Loucy (cell line): ENCODE data around the gene PRUNE2.

ENCODE experiments used
- H2AFZ ChIP-seq: fragments of 200-600 bp; sonication (generic); 2 replicates; pipeline ENCODE4 v1.6.0; 2016; ENCODE audit warnings: antibody characterized with exemption, mild to moderate bottlenecking, low read length, moderate library complexity
- H3F3A ChIP-seq: fragments of 200-600 bp; 2 replicates; pipeline ENCODE4 v1.6.0; 2016; ENCODE audit warnings: antibody characterized with exemption, low read depth, mild to moderate bottlenecking
- H3K27me3 ChIP-seq: fragments of 200-600 bp; sonication (generic); 2 replicates; pipeline ENCODE4 v1.6.1; 2014; ENCODE audit warnings: low read length, mild to moderate bottlenecking; ENCODE audit not compliant: insufficient read depth, poor library complexity, severe bottlenecking
- H3K36me3 ChIP-seq: fragments of 200-600 bp; sonication (generic); 2 replicates; pipeline ENCODE4 v1.6.1; 2016; ENCODE audit warnings: low read length; ENCODE audit not compliant: insufficient read depth
- H3K4me1 ChIP-seq: fragments of 200-600 bp; sonication (generic); 2 replicates; pipeline ENCODE4 v1.5.1; 2014; ENCODE audit warnings: low read length, mild to moderate bottlenecking; ENCODE audit not compliant: insufficient read depth, poor library complexity, severe bottlenecking
- H3K4me2 ChIP-seq: fragments of 200-600 bp; sonication (generic); 2 replicates; pipeline ENCODE4 v1.6.0; 2014; ENCODE audit warnings: antibody characterized with exemption, low read length, low read depth, mild to moderate bottlenecking; ENCODE audit not compliant: poor library complexity, severe bottlenecking
- H3K4me3 ChIP-seq: fragments of 200-600 bp; sonication (generic); 2 replicates; pipeline ENCODE4 v1.5.1; 2014; ENCODE audit warnings: low read length, mild to moderate bottlenecking, mixed read lengths; ENCODE audit not compliant: poor library complexity, severe bottlenecking
- H3K79me2 ChIP-seq: fragments of 200-600 bp; sonication (generic); 2 replicates; pipeline ENCODE4 v1.6.1; 2014; ENCODE audit warnings: low read length; ENCODE audit not compliant: insufficient read depth
- H3K9ac ChIP-seq: fragments of 200-600 bp; sonication (generic); 2 replicates; pipeline ENCODE4 v1.6.0; 2014; ENCODE audit warnings: mild to moderate bottlenecking, low read depth, low read length, moderate library complexity; ENCODE audit not compliant: poor library complexity, severe bottlenecking
- H3K9me2 ChIP-seq: fragments of 200-600 bp; sonication (generic); replicated peaks from 2 replicates; pipeline ENCODE4 v1.6.1; 2016; ENCODE audit warnings: low read depth, low read length, mixed read lengths
- H3K9me3 ChIP-seq: fragments of 200-600 bp; sonication (generic); 2 replicates; pipeline ENCODE4 v1.6.1; 2014; ENCODE audit warnings: mild to moderate bottlenecking, antibody characterized with exemption, low read length, low read depth; ENCODE audit not compliant: insufficient read depth
- H4K20me1 ChIP-seq: fragments of 200-600 bp; sonication (generic); 2 replicates; pipeline ENCODE4 v1.6.0; 2014; ENCODE audit warnings: antibody characterized with exemption, low read length, mild to moderate bottlenecking; ENCODE audit not compliant: insufficient read depth, poor library complexity, severe bottlenecking
- EZH2phosphoT487 ChIP-seq: fragments of 200-600 bp; IDR thresholded peaks from 2 replicates; pipeline ENCODE4 v1.6.1; 2018; ENCODE audit warnings: antibody characterized with exemption, mild to moderate bottlenecking, moderate library complexity, borderline replicate concordance
- TF ChIP-seq, protein P1 (sequence below): fragments of 200-600 bp; sonication (generic); conservative IDR thresholded peaks from 2 replicates; pipeline ENCODE4 v1.5.1; 2014; ENCODE audit warnings: mild to moderate bottlenecking, antibody characterized with exemption, low read length

The PRUNE2 gene

DNA sequence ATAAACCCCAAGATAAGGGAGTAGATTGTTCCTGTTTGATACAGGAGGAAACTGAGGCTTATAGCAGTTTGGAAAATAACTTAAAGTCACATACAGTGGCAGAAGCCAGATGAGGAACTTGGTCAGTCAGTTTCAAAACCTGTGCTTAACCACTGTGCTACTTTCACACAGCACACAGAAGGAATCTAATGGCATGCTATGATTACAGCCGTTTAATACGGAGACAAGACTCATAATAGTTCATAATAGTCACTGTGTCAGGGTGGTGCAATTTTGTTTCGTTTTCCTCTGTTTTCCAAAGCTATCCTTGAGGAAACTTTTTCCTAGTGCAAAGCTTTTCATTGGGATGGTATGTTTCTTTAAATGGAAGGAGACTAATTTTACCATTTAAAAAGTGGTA is 334.6 kb downstream of the PRUNE2 start:
- Histone ChIP-seq H3K4me2 (no peak overlapping the region), H3K9me3 (peaks cover 7% of the 10 kb centered on the region), H3K4me1 (peaks cover 36% of the 10 kb centered on the region), H3K27me3 (no peaks in the 10 kb centered on the region), H3K9ac (no peak overlapping the region), H3K4me3 (no peak overlapping the region), H3F3A (peaks cover 5% of the 10 kb centered on the region; the same call in 1 of the 2 replicates), H3K9me2 (no peaks in the 10 kb centered on the region), H4K20me1 (no peaks in the 10 kb centered on the region), H3K79me2 (no peaks in the 10 kb centered on the region), H3K36me3 (no peaks in the 10 kb centered on the region), H2AFZ (no peak overlapping the region)
- TF ChIP-seq, protein P1, sequence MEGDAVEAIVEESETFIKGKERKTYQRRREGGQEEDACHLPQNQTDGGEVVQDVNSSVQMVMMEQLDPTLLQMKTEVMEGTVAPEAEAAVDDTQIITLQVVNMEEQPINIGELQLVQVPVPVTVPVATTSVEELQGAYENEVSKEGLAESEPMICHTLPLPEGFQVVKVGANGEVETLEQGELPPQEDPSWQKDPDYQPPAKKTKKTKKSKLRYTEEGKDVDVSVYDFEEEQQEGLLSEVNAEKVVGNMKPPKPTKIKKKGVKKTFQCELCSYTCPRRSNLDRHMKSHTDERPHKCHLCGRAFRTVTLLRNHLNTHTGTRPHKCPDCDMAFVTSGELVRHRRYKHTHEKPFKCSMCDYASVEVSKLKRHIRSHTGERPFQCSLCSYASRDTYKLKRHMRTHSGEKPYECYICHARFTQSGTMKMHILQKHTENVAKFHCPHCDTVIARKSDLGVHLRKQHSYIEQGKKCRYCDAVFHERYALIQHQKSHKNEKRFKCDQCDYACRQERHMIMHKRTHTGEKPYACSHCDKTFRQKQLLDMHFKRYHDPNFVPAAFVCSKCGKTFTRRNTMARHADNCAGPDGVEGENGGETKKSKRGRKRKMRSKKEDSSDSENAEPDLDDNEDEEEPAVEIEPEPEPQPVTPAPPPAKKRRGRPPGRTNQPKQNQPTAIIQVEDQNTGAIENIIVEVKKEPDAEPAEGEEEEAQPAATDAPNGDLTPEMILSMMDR, result no peak
- TF ChIP-seq EZH2phosphoT487, result no peak

DNA sequence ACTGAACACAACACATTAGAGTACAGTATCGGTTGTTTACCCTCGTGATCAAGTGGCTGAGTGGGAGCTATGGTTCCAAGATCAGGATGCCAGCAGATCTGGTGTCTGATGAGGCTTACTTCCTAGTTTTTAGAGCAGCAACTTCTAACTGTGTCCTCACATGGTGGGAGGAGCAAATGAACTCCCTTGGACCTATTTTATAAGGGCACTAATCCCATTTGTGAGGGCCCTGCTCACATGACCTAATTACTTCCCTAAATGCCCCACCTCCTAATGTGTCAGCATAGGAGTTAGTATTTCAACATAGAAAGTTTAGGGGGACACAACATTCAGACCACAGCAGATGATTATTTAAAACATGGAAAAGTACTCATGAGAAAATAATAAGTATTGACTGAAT is 335.1 kb downstream of the PRUNE2 start:
- Histone ChIP-seq H3K9me2 (no peaks in the 10 kb centered on the region), H3K9ac (no peak overlapping the region), H3K9me3 (peaks cover 7% of the 10 kb centered on the region), H4K20me1 (no peaks in the 10 kb centered on the region), H3F3A (peaks cover under 1% of the 10 kb centered on the region; the same call in 1 of the 2 replicates), H3K36me3 (no peaks in the 10 kb centered on the region), H3K4me2 (no peak overlapping the region), H3K4me1 (peaks cover 32% of the 10 kb centered on the region), H3K79me2 (no peaks in the 10 kb centered on the region), H3K27me3 (no peaks in the 10 kb centered on the region), H2AFZ (no peak overlapping the region), H3K4me3 (no peak overlapping the region)
- TF ChIP-seq EZH2phosphoT487, result no peak
- TF ChIP-seq, protein P1, result no peak

DNA sequence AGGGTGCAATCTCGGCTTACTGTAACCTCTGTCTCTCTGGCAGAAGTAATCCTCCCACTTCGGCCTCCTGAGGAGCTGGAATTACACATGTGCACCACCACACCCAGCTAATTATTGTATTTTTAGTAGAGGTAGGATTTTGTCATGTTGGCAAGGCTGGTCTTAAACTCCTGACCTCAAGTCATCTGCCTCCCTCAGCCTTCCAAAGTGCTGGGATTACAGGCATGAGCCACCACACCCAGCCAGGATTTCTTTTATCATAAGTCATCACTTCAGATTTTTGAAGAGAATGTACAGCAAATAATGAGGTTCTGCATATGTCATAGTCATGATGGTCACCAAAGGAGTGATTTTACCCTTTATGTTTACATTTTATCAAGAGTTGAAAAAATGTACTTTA is 338.8 kb downstream of the PRUNE2 start:
- H3K27me3 ChIP-seq, result no peaks in the 10 kb centered on the region
- peaks cover 2% of the 10 kb centered on the region; the same call in 1 of the 2 replicates for H3F3A ChIP-seq
- H3K4me3 ChIP-seq, result no peak overlapping the region
- H3K79me2 ChIP-seq, result no peaks in the 10 kb centered on the region
- H2AFZ ChIP-seq, result no peak overlapping the region
- H4K20me1 ChIP-seq, result no peaks in the 10 kb centered on the region
- H3K4me1 ChIP-seq, result peaks cover 32% of the 10 kb centered on the region
- no peak for TF ChIP-seq EZH2phosphoT487
- TF ChIP-seq, protein P1, result no peak
- H3K9ac ChIP-seq, result no peak overlapping the region
- peaks cover 7% of the 10 kb centered on the region for H3K9me3 ChIP-seq
- H3K36me3 ChIP-seq, result no peaks in the 10 kb centered on the region
- no peaks in the 10 kb centered on the region for H3K9me2 ChIP-seq
- no peak overlapping the region for H3K4me2 ChIP-seq
